Frontal cortex (tissue), 4 donors: ENCODE measurements around the gene INTS2. TPM values are rescaled to one million over a fixed set of nuclear protein-coding genes. Genes with fewer than 3 reads are reported as not detected.

Experiments used
- DNase-seq, 2 donors: peaks; one replicate each; pipeline ENCODE4 v3.0.0; 2012; ENCODE audit warnings: low spot score in 2 of 2
- FAIRE-seq: peaks from 2 replicates; lab custom pipeline; 2012; peaks lifted over from hg19 to GRCh38; lab: Jason Lieb, UNC
- total RNA-seq: library from RNA; depleted of rRNA; stranded (reverse); fragments of >200 nt; gene quantifications from one replicate; pipeline ENCODE4 v1.2.3, GENCODE V29; 2014
- donor health status: control.
- donor health status: control.
- donor health status: control.

The INTS2 gene
- total RNA-seq, 1 donor from 2014 or later, result 26.5 TPM

DNA sequence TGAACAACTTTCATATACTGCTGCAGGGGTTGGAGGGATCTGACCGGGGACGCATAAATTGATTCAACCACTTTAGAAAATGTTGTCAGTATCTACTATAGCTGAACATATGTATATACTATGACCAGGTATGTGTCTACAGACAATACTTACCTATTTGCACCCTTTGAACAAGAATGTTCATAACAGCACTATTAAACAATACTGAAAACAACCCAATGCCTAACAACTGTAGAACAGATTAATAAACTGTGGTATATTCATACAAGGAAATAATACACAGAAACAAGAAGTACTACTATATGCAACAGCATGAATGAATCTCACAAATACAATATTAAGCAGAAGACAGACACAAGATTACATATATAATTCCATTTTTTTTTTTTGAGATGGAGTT, 74.9 kb downstream of the INTS2 start:
- DNase-seq (no peak), FAIRE-seq (no peak)

DNA sequence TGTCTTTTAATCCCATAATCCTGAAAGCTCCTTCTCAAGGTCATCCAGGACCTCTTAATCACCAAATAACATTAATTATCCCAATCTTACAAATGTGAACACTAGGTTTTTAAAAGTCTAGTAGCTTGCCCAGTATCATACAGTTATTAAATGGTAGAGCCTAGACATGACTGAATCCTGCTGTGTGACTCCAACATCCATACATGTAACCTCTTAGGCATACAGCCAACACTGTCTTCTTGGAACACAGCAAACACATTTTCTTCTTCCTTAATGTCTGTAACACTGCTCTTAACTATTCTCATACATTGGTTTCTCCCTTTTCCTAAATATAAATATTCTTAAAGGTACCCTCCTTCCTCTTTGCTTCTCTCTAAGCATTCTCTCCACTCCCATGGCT, 78.1 kb downstream of the INTS2 start:
- no peak for FAIRE-seq
- DNase-seq, result no peak

DNA sequence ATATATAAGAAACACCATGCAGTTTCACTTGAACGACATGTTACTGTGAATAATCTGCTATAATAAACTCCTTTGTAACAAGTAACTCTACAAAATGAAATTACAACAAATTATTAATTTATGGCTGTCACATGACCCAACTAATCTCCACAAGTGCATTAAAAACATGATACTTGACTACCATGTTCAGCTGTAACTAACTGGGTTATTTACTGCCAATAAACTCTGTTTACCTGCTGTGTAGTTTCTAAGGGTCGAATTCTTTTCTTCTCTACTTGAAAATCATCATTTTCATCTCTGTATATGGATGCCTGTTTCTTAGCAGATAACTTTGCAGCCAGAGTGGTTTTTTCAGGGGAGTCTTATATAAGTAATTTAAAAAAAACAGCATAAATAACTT, 78.9 kb downstream of the INTS2 start:
- FAIRE-seq, result no peak
- DNase-seq, result no peak

DNA sequence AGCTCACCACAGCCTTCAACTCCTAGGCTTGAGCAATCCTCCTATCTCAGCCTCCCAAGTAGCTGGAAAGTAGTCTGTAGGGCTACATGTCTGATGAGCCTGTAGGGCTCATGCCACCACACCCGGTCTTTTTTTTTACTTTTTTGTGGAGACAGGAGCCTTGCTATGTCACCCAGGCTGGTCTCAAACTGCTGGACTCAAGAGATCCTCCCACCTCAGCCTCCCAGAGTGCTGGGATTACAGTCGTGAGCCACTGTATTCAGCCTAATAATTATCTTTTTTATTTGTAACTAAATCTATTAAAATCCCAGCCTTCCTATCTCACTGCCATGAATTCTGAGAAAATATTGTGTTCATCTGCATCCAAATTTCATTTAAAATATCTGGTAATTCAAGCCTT, 79.5 kb downstream of the INTS2 start:
- no peak for FAIRE-seq
- DNase-seq, result no peak

DNA sequence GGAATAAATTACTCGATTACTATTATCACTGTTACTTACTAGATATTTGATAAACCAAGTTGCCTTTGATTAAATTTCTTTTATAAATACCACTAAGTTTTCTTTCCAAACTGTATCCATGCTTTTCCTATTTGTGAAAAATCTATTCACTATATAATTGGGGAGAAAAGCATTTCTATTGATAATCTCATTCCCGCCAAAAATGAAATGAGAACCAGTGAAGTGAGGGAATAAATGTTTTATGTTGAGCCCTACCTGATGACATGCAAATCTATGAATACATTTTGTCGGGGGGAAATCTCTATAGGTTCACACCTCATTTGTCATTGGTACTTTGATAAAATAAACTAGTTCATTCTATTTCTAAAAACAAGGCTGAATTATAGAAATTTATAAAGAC, 80.1 kb downstream of the INTS2 start:
- FAIRE-seq, result no peak

GRCh38 chr17:61846761-61847375, 80.9 kb downstream of the INTS2 start:
- FAIRE-seq, result no peak
- no peak for DNase-seq

More for the DNA sequence above, 80.1 kb downstream of the INTS2 start:
- DNase-seq, result no peak

DNA sequence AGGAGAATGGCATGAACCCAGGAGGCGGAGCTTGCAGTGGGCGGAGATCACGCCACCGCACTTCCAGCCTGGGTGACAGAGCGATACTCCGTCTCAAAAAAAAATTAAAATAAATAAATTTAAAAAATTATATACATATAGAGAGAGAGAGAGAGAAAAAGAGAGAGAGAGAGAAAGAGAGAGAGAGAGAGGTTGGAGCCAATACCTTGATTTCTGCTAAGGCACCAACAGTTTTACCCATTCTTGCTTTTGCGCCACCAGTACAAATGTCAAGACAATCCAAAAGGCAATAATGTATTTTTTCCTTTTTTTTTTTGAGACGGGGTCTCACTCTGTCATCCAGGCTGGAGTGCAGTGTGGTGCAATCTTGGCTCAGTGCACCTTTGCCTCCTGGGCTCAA, 81.7 kb downstream of the INTS2 start:
- no peak for DNase-seq
- FAIRE-seq, result no peak

- DNase-seq (no peak), FAIRE-seq (no peak)
Observed at GRCh38 chr17:61843435-61843834, 84.3 kb downstream of the INTS2 start.

DNA sequence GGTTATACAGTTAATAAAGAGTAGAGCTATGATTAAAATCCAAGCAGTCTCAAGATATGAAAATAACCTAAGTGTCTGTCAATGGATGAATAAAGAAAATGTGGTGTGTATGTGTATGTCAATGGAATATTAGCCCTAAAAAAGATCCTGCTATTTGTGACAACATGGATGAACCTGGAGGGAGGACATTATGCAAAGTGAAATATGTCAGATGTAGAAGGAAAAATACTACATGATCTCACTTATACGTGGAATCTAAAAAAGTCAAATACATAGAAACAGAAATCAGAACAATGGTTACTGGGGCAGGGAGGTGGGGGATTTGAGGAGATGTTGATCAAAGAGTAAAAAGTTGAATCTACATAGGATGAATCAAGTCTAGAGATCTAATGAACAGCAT, 84.9 kb downstream of the INTS2 start:
- no peak for FAIRE-seq
- no peak for DNase-seq

DNA sequence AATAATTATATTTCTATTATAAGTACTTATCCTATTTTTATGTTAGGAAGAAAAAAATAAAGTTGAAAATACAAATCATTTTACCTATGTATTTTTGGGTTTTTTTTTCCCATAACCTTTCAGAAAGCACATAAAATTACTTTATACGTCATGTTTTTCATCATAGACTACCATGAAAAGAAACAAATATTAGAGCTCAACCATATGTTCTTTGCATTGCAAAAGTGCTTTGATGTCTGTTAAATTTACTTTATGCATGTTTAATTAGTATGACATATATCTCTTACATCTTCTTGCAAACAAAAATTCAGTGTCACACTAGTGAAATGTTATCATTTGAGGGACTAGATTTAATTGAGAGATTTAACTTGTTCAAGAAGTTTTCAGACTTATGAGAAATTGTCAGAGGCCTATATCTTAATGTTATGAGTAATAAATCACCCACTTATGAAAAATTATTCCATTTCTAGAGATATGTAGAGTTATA, 88.4 kb downstream of the INTS2 start:
- DNase-seq (no peak), FAIRE-seq (no peak)

GRCh38 chr17:61837175-61838051, 90.4 kb downstream of the INTS2 start:
- FAIRE-seq (no peak), DNase-seq (no peak)

DNA sequence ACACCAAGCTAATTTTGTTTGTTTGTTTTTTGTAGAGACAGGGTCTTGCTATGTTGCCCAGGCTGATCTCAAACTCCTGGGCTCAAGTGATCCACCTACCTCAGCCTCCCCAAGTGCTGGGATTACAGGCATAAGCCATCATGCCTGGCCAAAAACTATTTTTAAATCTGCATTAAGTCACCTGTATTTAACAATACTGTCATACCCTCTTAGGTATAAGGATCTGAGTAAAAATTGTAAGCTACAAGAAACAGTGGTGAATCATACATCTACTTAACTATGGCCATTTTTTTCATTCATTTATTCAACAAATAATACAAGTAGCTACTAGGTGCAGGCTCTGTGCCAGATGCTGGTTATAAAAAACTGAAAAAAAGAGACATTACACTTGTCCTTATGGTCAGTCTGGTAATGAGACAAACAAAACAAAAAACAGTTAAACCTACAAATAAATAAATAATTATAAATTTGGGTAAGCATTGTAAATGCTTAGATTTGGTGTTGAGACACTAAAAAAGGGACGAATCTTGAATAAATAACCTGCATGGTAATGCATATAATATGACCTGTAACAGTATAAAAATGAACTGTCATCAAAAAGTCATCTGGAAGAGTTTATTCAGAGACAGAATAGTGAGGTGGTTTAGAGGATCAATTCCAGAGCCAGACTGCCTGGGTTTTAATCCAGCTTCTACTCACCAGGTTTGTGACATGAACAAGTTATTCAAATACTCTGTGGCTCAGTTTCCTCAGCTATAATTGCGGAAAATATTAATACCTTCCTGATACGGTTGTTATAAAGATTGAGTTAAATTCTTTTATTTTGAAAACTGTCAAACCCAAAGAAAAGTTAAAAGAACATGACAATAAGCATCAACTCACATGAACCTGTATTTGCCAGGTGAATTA, 91.3 kb downstream of the INTS2 start:
- FAIRE-seq (no peak), DNase-seq (no peak)

- no peak for FAIRE-seq
Observed at GRCh38 chr17:61835606-61836005, 92.2 kb downstream of the INTS2 start.

GRCh38 chr17:61834610-61835009, 93.2 kb downstream of the INTS2 start:
- DNase-seq, result no peak

More at GRCh38 chr17:61835606-61836005, 92.2 kb downstream of the INTS2 start:
- no peak for DNase-seq

GRCh38 chr17:61833536-61834193, 94.1 kb downstream of the INTS2 start:
- DNase-seq (no peak), FAIRE-seq (no peak)

More at GRCh38 chr17:61834610-61835009, 93.2 kb downstream of the INTS2 start:
- FAIRE-seq, result no peak

DNA sequence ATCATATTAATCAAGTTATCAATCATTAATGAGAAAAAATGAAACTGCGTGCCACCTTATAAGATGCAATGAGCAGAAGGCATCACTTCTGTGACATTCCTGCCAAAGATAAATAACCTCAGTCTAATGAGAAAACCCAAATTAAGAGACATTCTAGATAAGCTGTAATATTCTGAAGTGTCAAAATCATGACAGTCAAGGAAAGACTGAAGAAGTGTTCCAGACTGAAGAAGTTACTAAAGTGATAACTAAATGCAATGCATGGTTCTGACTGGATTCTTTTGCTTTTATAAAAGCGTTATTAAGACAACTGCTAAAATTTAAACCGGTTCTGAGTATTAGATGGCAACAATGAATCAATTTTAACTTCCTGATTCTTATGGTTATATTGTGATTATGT, 95.3 kb downstream of the INTS2 start:
- no peak for FAIRE-seq
- DNase-seq, result no peak

- DNase-seq (no peak), FAIRE-seq (no peak)
Observed at GRCh38 chr17:61831099-61831498, 96.7 kb downstream of the INTS2 start.

DNA sequence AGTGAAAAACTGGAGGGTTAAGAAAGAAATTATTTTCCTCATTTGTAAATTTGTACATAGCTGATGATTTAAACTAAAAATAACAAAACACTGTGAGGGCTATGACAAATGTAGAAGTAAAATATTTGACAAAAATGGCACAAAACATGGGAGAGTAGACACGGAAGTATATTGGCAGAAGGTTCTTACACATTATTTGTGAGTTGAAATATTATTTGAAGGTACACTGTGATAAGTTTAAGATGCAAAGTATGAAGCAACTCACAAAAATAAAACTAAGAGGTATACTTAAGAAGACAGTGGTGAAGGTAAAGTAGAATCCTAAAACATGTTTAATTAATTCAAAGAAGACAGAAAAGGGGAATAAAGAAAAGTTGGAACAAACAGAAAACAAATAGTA, 99.1 kb downstream of the INTS2 start:
- DNase-seq (no peak), FAIRE-seq (no peak)

GRCh38 chr17:61827649-61828395, 100.0 kb downstream of the INTS2 start:
- FAIRE-seq, result no peak
- no peak for DNase-seq
